Testis (tissue), 2 donors: ENCODE data around the gene GOLGA6B.

Source experiments
- POLR2A ChIP-seq: fragments of 450-650 bp; IDR thresholded peaks from one replicate; pipeline ENCODE4 v1.6.1; 2017; ENCODE audit warnings: antibody characterized with exemption, mild to moderate bottlenecking, moderate library complexity
- TF ChIP-seq, protein P1 (sequence below), 3 experiments: fragments of 450-650 bp in 2 of 3; fragments of 200-600 bp in 1 of 3; sonication (generic) in 1 of 3; IDR thresholded peaks; one replicate each; pipeline ENCODE4 v1.5.1; 2016 to 2019; ENCODE audit warnings: antibody characterized with exemption in 3 of 3, mild to moderate bottlenecking in 2 of 3, moderate library complexity in 1 of 3

DNA sequence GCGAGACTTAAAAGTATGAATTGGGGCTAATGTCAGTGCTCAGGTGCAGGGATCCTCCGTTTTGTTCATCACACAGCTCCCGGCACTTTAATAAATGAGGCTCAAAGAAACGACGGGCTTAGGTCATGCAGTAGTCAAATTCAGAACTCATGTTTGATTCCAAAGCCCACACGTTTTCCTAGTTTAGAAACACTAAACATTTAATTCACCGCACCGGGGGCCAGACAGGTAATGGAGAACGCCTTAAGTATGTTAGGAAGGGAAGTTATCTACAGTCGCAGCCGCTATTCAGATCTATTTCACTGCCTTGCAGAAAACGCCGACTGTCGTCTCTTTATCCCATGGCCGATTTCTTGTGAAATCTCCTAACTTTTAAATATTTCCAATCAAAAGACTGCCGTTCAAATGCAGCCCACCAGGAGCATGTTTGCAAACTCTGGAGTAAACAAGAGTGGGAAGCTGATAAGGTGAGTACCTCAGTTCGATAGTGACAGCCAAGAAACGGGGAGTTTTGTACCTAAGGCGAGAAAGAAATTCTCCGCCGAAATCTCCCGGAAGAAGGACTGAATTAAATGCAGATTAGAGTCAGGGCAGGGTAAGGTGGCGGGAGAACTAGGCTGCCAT, 30.9 kb downstream of the GOLGA6B start:
- TF ChIP-seq, protein P1, sequence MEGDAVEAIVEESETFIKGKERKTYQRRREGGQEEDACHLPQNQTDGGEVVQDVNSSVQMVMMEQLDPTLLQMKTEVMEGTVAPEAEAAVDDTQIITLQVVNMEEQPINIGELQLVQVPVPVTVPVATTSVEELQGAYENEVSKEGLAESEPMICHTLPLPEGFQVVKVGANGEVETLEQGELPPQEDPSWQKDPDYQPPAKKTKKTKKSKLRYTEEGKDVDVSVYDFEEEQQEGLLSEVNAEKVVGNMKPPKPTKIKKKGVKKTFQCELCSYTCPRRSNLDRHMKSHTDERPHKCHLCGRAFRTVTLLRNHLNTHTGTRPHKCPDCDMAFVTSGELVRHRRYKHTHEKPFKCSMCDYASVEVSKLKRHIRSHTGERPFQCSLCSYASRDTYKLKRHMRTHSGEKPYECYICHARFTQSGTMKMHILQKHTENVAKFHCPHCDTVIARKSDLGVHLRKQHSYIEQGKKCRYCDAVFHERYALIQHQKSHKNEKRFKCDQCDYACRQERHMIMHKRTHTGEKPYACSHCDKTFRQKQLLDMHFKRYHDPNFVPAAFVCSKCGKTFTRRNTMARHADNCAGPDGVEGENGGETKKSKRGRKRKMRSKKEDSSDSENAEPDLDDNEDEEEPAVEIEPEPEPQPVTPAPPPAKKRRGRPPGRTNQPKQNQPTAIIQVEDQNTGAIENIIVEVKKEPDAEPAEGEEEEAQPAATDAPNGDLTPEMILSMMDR (IDR thresholded peaks at IDR 0.05): peak in 1 of 3 experiments; percentile 15
- TF ChIP-seq POLR2A: no peak
